SU-DHL-6 (cell line): ENCODE data around the gene RB1.

Experiments
- EZH2phosphoT487 ChIP-seq: fragments of 200-600 bp; sonication (generic), shearing (Covaris generic); conservative IDR thresholded peaks from 2 replicates; pipeline ENCODE4 v1.6.1; 2018; ENCODE audit warnings: mild to moderate bottlenecking, antibody characterized with exemption, low read length, moderate library complexity, mixed read lengths
- TF ChIP-seq, protein P1 (sequence below): fragments of 200-600 bp; sonication (generic); IDR thresholded peaks from one replicate; pipeline ENCODE4 v1.5.1; 2017; ENCODE audit warnings: antibody characterized with exemption, mild to moderate bottlenecking, low read length, moderate library complexity; ENCODE audit not compliant: insufficient read depth, poor library complexity, severe bottlenecking

DNA sequence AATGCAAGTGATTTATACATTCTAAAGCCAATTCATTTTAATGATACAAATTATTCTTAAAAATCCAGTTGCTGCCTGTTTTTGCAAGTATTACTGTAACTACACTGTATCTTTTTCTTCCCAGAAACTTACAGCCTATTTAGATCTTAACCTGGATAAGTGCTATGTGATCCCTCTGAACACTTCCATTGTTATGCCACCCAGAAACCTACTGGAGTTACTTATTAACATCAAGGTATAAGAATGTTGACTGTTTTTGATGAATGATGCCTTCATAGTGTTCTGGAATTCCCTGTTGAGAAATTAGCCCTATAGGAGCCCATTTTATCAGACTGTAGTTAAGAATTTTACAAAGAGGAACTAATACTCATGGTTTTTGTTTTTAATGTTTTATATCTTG, 45.5 kb upstream of the RB1 start:
- TF ChIP-seq EZH2phosphoT487 = no peak
- TF ChIP-seq, protein P1, sequence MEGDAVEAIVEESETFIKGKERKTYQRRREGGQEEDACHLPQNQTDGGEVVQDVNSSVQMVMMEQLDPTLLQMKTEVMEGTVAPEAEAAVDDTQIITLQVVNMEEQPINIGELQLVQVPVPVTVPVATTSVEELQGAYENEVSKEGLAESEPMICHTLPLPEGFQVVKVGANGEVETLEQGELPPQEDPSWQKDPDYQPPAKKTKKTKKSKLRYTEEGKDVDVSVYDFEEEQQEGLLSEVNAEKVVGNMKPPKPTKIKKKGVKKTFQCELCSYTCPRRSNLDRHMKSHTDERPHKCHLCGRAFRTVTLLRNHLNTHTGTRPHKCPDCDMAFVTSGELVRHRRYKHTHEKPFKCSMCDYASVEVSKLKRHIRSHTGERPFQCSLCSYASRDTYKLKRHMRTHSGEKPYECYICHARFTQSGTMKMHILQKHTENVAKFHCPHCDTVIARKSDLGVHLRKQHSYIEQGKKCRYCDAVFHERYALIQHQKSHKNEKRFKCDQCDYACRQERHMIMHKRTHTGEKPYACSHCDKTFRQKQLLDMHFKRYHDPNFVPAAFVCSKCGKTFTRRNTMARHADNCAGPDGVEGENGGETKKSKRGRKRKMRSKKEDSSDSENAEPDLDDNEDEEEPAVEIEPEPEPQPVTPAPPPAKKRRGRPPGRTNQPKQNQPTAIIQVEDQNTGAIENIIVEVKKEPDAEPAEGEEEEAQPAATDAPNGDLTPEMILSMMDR = no peak
